ENCODE measurements around the gene NF1.
"Not testable (repeated sequence)": the region's sequence is repeated elsewhere in the genome, so short reads cannot be mapped to it uniquely, and the experiment has no call there.

NF1 gene

DNA sequence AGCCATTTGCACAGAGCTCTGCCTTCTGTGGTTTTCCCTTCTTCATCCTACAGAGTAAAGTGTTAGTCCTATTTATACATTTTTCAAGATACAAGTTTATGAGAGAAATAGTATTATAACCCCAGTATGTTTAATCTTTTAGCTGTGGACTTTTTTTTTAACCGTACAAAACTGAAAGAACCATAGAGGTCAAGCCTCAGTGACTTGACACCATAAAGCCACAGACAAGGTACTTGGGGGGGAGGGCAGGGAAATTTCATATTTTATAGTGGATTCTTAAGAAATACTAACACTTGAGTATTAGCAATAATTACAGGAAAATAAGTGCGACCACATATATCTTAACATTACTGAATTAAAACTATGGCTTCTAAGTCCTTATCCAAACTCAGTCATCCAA, 279.7 kb downstream of the NF1 start:
- no peak for DNase-seq (ENCODE audit: low read depth)
- H3K4me3 ChIP-seq (ENCODE audit: low read depth, low read length), result no peak overlapping the region
- TF ChIP-seq CTCF (IDR thresholded peaks at IDR 0.05; ENCODE audit: control insufficient read depth, extremely low read depth, insufficient read depth), result no peak

- no peak for TF ChIP-seq CTCF (IDR thresholded peaks at IDR 0.05; ENCODE audit: control insufficient read depth, extremely low read depth, insufficient read depth)
- no peak overlapping the region for H3K4me3 ChIP-seq (ENCODE audit: low read depth, low read length)
- DNase-seq (ENCODE audit: low read depth), result no peak
These were observed 283.9 kb downstream of the NF1 start for GRCh38 chr17:31378638-31379037.

DNA sequence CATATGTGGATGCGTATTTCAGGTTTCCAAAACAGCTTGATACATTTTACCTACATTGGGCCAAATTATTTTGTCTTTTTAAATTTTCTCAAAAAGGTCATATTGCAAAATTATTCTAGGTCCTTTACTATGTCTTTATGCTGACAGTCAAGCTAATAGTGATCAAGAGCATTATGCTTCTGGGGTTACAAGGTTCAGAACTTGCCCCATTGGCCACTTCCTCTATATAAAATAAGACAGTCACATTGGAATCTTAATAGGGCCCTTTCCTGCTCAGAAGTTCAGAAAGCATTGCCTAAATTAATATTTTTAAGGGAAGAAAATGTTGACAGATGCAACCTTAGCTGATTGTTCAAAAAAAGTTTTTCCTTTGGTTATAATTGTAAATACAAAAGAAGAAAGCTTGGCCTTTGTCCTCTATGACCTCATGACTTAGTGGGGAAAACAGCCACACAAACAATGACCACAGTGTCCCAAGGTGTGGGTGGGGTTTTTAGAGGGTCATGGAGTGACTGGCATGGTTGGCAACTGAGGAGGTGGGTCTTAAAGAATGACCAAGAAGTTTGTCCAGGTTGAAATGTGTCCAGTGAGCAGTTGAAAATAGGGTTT, 284.9 kb downstream of the NF1 start:
- no peak overlapping the region for H3K4me3 ChIP-seq (ENCODE audit: low read depth, low read length)
- no peak for TF ChIP-seq CTCF (IDR thresholded peaks at IDR 0.05; ENCODE audit: control insufficient read depth, extremely low read depth, insufficient read depth)
- no peak for DNase-seq (ENCODE audit: low read depth)

- no peak overlapping the region for H3K4me3 ChIP-seq (ENCODE audit: low read depth, low read length)
- DNase-seq (ENCODE audit: low read depth), result no peak
- no peak for TF ChIP-seq CTCF (IDR thresholded peaks at IDR 0.05; ENCODE audit: control insufficient read depth, extremely low read depth, insufficient read depth)
These were observed 286.4 kb downstream of the NF1 start for GRCh38 chr17:31381165-31381668.

- not testable (repeated sequence) for H3K4me3 ChIP-seq (ENCODE audit: low read depth, low read length); DNase-seq (ENCODE audit: low read depth)
These were observed 288.0 kb downstream of the NF1 start for GRCh38 chr17:31382668-31383275.

- not testable (repeated sequence) for DNase-seq (ENCODE audit: low read depth); H3K4me3 ChIP-seq (ENCODE audit: low read depth, low read length)
These were observed 288.7 kb downstream of the NF1 start for GRCh38 chr17:31383488-31383887.

DNA sequence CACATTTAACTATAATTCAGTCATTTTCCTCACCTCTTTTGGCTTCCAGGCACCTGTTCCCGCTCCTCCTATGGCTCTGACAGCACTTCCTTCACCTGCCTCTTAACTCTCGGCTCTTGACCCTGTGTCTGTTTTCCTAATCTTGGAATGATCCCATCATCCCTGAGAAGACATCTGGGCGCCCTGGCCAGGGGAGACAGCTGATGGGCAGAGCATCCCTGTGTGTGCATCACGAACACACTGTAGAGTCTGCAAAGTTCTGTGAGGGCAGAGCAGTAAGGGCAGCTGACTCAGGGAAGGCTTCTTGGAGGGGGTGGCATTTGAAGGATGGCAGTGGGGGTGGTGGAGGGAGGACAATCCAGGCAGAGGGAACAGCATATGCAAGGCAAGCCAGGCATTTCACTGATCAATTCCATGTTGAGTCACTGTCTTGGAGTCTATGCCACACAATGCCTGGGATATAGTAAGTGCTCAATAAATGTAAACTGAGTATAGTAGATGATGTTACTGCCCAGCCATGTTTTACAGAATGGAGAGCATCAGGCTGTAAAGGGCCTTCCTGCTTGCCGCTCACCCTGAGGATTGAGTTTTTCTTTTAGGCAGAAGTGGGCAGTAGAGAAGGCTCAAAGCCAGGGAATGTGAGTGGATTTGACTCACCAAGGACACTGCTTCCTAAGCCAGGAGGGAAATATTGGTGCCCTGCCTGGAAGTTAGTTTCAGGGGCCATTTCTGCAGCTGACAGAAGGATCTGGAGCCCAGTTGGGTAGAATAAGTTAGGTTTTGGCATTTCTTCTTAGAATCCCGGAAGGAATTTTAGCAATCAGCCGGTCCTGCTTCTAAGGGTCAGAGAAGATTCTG, 290.9 kb downstream of the NF1 start:
- TF ChIP-seq CTCF (IDR thresholded peaks at IDR 0.05; ENCODE audit: control insufficient read depth, extremely low read depth, insufficient read depth), result no peak
- no peak for DNase-seq (ENCODE audit: low read depth)
- H3K4me3 ChIP-seq (ENCODE audit: low read depth, low read length), result no peak overlapping the region

All from LNCaP clone FGC (cell line).